HG03469 (cell line): ENCODE data around the gene GATAD2A.
"Not testable (repeated sequence)": the region's sequence is repeated elsewhere in the genome, so short reads cannot be mapped to it uniquely, and the experiment has no call there.

Experiments used
- ATAC-seq: cut with Tn5 transposase; IDR thresholded peaks from one replicate; pipeline ENCODE4 v1.9.1; 2021; ENCODE audit warnings: mild to moderate bottlenecking, moderate library complexity, moderate number of reproducible peaks; ENCODE audit not compliant: unreplicated experiment

The GATAD2A gene

DNA sequence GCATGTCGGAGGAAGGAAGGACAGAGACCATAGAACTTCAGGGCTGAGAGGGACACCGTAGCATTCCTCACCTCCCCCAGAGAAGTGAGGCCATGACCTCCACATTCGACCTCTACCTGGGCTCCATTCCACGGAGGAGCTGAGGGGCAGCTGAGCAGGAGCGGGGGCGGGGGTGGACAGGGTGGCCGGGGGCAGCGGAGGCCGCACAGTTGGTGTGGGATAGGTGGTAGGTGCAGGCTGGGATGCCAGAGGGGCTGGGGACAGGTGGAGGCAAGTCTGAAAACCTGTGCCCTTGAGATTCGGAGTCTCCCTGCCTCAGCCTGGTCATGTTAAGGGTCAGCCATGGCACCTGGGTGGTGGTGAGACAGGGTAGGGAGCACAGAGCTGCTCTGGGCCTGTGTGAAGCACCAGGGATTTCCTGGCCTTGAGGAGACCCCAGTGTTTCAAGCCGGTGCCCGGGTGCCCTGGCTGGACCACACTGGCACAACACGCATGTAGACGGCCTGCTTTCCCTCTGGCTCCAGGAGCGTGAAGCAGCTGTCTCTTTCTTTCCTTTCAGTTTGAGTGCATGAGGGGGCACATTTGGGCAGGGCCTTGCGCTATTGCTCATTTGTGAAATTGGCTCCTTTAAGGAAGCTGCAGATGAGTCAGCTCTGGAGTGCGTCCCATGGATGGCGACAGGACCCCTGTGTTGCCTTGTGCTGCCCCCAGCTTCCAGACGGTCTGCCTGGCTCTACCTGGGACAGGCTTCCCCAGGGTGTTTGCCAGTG lies 58.1 kb downstream of the GATAD2A start:
- ATAC-seq, result no peak

DNA sequence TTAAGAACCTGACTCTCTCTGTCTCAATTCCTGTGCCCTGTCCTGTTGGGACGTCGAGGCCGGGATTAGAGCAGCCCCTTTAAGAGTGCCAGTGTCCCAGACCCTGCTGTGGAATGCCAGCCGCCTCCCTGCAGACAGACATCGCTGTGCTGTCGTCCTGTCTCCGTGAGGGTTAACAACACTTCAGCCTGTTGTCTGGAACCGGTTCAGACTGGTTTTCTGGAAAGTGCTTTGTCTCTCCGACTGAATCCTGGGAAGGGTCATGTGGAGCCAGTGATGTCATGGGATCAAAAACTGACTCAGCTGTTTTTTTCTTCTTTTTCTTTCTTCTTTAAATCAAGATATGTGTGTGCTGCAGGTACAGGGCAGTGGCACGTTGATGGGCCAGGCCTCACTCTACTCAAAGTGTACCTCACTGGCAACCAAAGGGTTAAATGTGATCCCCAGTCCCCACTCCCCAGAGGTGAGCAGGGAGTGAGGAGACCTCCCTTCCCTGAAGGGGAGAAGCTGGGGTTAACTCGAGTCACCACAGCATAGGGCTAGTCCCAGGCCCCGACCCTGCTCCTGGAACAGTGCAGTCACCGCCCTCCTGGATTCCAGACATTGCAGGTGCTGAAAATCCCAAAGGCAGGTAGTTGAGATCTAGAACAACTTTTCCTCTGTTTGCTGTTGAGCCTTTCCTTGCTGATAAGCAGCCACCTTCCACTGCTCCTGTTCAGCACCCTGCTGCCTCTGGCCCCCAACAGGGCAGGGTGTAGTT lies 59.0 kb downstream of the GATAD2A start:
- ATAC-seq, result no peak

GRCh38 chr19:19465436-19466070 lies 60.1 kb downstream of the GATAD2A start:
- no peak for ATAC-seq

DNA sequence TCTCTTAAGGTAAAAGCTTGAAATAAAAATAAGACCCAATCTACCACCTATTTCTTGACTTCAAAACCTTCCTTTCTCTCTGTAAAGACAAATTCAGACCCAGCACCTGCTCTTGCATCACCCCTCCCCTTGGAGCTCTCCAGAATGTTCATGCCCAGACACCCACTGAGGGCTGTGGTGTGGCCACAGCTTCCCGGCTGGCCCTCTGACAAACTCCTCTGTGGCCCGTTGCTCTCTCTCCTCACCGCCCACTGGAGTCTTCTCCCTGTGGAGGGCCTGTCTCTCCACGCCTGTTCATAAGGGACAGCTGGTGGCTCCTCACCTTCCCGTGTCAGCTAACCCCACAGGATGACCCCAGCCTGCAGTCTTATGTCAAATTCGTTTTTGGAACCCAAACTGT lies 60.7 kb downstream of the GATAD2A start:
- no peak for ATAC-seq

- no peak for ATAC-seq
These were observed 63.1 kb downstream of the GATAD2A start for GRCh38 chr19:19468424-19469050.

DNA sequence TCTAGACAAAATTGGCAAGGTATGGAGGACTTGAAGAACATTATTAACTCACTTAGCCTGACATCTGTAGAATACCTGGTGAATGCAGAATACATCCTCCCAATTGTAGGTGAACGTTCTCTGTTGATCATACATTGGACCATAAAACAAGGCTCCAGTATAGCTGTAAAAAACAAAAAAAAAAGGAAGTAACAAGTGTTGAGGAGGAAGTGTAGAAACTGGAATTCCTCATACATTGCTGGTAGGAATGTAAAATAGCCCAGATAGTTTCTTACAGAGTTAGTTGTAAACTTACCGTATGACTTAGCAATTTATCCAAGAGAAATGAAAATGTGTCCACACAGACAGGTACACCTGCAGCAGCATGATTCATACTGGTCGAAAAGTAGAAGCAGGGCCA lies 65.1 kb downstream of the GATAD2A start:
- ATAC-seq, result no peak

- no peak for ATAC-seq
These were observed 66.2 kb downstream of the GATAD2A start for GRCh38 chr19:19471682-19472081.

GRCh38 chr19:19472106-19472505 lies 66.6 kb downstream of the GATAD2A start:
- ATAC-seq, result not testable (repeated sequence)

DNA sequence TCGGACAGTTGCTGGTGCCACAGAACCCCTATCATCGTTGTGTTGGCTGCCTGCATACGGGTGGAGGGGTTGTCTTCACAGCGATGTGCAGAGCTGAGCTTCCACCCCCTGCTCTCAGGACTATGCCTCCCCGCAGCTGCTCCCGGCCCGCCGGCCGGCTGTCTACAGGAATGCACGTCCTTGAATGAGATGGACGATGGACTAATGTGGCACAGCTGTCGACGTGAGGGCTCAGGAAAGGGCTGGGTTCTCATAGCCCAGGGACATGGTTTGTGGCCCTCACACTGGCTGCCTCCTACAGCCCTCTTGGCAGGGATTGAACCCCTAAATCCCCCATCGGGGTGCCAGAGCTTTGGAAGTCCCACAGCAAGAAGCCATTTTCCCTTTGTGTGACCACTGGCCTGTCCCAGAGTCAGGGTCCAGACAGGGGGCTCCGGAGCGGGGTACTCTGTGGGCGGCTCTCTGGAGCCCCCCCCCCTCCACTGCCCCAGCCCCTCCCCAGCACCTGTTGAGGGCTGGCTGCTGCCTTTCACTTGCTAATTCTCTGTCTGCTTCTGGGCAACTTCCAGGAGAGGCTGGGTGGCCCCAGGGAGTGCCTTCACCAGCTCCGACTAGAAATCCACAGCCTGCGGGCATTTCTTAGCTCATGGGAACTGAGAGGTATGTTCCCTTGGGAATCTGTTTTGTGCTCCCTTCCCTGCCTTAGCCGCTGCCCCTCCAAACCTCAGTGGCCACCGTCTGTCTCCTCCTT lies 69.7 kb downstream of the GATAD2A start:
- ATAC-seq, result no peak

DNA sequence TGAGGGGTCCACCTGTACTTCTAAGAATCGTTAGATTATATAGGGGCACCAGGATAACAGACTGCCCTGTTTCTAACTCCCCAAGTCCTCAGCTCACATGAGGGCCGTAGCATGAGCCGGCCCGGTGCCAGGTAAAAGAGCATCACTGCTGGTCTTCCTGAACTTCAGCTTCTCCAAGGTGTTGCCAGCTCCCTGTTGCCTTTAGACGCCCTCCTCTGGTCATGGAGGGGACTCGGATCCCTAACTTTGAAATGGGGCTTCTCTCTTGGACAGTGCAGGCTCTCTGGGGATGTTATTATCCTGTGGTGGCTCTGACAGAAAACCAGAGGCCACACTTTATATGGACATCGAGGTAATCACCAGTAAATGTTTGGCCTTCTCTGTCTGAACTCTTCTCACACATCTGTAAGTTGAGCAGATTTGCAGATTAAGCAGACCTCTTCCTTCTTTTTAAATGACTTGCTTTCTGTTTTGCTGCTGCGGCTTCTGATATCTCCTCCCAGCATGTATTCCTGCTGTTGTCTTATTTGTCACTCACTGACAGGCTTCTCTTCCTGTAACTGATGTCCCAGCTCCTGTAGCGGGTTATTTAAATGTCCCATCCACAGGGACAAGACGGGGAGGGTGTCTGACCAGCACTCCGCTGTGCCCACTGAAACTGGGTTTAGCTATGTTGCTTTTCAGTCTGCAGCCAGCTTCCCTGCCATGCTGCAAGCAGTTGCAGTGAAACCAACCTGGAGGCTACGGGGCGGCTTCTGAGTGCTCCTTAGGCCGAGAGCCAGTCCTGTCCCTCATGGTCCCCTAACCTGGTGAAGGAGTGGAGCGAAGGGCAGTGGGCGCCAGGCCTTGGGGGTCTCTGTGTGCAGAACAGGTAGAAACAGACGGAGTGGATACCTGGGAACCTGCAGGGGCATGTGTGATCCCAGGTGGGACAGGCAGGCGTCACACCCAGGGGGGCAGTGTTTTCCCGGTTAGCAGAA lies 70.7 kb downstream of the GATAD2A start:
- ATAC-seq, result no peak

- no peak for ATAC-seq
These were observed 72.4 kb downstream of the GATAD2A start for GRCh38 chr19:19477705-19478383.

DNA sequence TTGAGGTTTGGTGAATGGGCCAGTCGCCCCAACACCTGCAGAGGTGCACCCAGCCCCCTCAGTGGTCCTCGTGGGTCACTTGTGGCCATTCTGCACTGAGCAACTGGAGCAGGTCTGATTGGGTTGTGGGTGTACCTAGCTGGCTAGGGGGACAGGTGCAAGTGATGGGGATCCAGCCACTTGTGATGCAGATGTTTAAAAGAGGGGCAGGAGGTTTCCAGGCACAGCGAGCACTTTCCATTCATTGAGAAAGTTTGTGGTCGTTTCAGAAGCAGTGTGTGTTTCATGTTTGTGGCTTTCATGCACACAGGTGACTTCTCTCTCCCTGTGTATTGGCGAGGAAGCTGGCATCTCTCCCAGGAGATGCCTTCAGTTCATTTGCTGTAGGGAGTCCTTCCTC lies 75.2 kb downstream of the GATAD2A start:
- ATAC-seq, result no peak

GRCh38 chr19:19482809-19483596 lies 77.5 kb downstream of the GATAD2A start:
- ATAC-seq, result no peak

DNA sequence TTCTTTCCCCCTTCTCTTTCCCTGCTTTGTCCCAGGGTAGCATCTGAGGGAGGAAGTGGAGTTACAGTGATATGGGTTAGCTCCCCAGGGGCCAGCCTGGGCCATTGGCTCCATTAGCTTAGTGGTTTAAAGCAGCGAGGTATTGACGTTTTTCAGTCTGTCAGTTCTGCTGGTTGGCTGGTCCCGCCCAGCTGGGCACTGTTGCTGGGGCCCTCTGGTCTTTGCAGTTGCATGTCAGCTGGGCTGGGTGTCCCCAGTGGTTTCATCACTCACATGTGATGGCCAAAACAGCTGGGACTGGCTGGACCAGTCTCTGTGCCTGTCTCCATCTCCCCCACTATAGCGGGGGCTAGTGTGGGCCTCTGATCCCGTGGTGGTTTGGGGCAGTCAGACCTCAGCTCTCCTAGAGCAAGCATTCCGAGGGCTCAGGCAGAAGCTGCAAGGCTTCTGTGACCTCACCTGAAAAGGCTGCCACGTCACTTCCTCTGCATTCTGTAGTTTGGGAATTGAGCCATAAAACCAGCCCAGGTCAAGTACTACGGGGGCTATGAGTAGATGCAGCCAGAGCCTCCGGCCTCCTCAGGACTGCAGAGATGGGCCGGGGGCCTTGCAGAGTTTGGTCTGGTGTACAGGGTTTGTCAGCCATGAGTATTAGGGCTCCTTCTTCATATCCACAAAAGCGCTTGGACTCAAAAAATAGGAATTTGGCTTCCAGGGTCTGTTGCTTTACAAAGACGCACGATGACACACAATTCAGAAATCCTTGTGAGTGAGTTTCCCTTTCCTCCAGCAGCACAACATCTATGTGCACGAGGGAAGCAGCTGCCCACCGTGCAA lies 79.9 kb downstream of the GATAD2A start:
- ATAC-seq, result no peak

GRCh38 chr19:19485998-19486290 lies 80.5 kb downstream of the GATAD2A start:
- ATAC-seq, result no peak

GRCh38 chr19:19486343-19487076 lies 81.0 kb downstream of the GATAD2A start:
- no peak for ATAC-seq
